Non-pigmented ciliary epithelial cell (primary cell): ENCODE measurements around the gene PBX3.

Source experiments
- DNase-seq: peaks from one replicate; pipeline ENCODE4 v3.0.0-alpha.2; 2010; ENCODE audit warnings: low read depth

The PBX3 gene

GRCh38 chr9:125982798-125983406, 235.7 kb downstream of the PBX3 start:
- no peak for DNase-seq

GRCh38 chr9:125983681-125984080, 236.5 kb downstream of the PBX3 start:
- no peak for DNase-seq

- no peak for DNase-seq
These were observed 237.3 kb downstream of the PBX3 start for GRCh38 chr9:125984461-125984860.

GRCh38 chr9:125985142-125985997, 238.2 kb downstream of the PBX3 start:
- DNase-seq = no peak

GRCh38 chr9:125985998-125986655, 239.0 kb downstream of the PBX3 start:
- no peak for DNase-seq

GRCh38 chr9:125986966-125987365, 239.8 kb downstream of the PBX3 start:
- DNase-seq = no peak

- DNase-seq = no peak
These were observed 240.2 kb downstream of the PBX3 start for GRCh38 chr9:125987420-125987819.

- no peak for DNase-seq
These were observed 241.4 kb downstream of the PBX3 start for GRCh38 chr9:125988479-125989050.

GRCh38 chr9:125989090-125989501, 241.9 kb downstream of the PBX3 start:
- DNase-seq = no peak

GRCh38 chr9:125989524-125990180, 242.5 kb downstream of the PBX3 start:
- DNase-seq = no peak

- no peak for DNase-seq
These were observed 243.1 kb downstream of the PBX3 start for GRCh38 chr9:125990186-125990792.

- no peak for DNase-seq
These were observed 243.6 kb downstream of the PBX3 start for GRCh38 chr9:125990793-125991220.

GRCh38 chr9:125991886-125992529, 244.8 kb downstream of the PBX3 start:
- DNase-seq = no peak

- no peak for DNase-seq
These were observed 245.4 kb downstream of the PBX3 start for GRCh38 chr9:125992557-125992956.

- no peak for DNase-seq
These were observed 246.3 kb downstream of the PBX3 start for GRCh38 chr9:125993466-125993865.

GRCh38 chr9:125994066-125994943, 247.1 kb downstream of the PBX3 start:
- no peak for DNase-seq

GRCh38 chr9:125995006-125995405, 247.8 kb downstream of the PBX3 start:
- DNase-seq = no peak

- DNase-seq = no peak
These were observed 248.5 kb downstream of the PBX3 start for GRCh38 chr9:125995706-125996105.

GRCh38 chr9:125996791-125997190, 249.6 kb downstream of the PBX3 start:
- DNase-seq = no peak

GRCh38 chr9:125997196-125997823, 250.1 kb downstream of the PBX3 start:
- no peak for DNase-seq
